IMR-90 (cell line): ENCODE measurements around the gene WWC1. TPM values are rescaled to one million over a fixed set of nuclear protein-coding genes. Genes with fewer than 3 reads are reported as not detected.

Experiments
- ATAC-seq: fragments of 200-7000 bp; cut with Tn5 transposase; 2 replicates; pipeline ENCODE4 v1.9.1; 2020; ENCODE audit warnings: low read depth, mild to moderate bottlenecking, moderate library complexity
- BruUV-seq: library from RNA; stranded (reverse); fragments of 400-500 nt; replicated peaks from 2 replicates; lab custom pipeline; 2021; lab: Mats Ljungman, UMichigan
- CTCF ChIA-PET: fragments of 300-600 bp; formaldehyde crosslinking; extraction: SDS; loops from one replicate; lab custom pipeline; 2021; ENCODE audit warnings: antibody characterized with exemption; lab: Yijun Ruan, JAX
- POLR2A ChIA-PET: fragments of 300-600 bp; sonication (Branson Sonifier 250); formaldehyde crosslinking; loops from one replicate; lab custom pipeline; 2022; ENCODE audit warnings: antibody characterized with exemption; ENCODE audit not compliant: unreplicated experiment; lab: Charles Lee
- DNase-seq: peaks from one replicate; pipeline ENCODE4 v3.0.0; 2013
- H2AFZ ChIP-seq: replicated peaks from 2 replicates; pipeline ENCODE3; 2013; ENCODE audit warnings: low read length, mild to moderate bottlenecking; ENCODE audit not compliant: poor library complexity
- H2AK5ac ChIP-seq: 2 replicates; pipeline ENCODE4 v1.6.1; 2013; ENCODE audit warnings: low read depth, low read length, inconsistent platforms
- H2AK9ac ChIP-seq: replicated peaks from 2 replicates; pipeline ENCODE3; 2013; ENCODE audit warnings: mild to moderate bottlenecking, low read depth, low read length, moderate library complexity; ENCODE audit not compliant: poor library complexity
- H2BK120ac ChIP-seq: 2 replicates; pipeline ENCODE4 v1.6.1; 2013; ENCODE audit warnings: low read depth, low read length, inconsistent platforms
- H2BK15ac ChIP-seq: 3 replicates; pipeline ENCODE4 v1.6.1; 2013; ENCODE audit warnings: low read depth, low read length, inconsistent platforms
- H2BK20ac ChIP-seq: 2 replicates; pipeline ENCODE4 v1.6.1; 2013; ENCODE audit warnings: low read depth, mild to moderate bottlenecking, inconsistent platforms, low read length, moderate library complexity
- H2BK5ac ChIP-seq: 2 replicates; pipeline ENCODE4 v1.6.1; 2013; ENCODE audit warnings: mild to moderate bottlenecking, low read depth, low read length, inconsistent platforms; ENCODE audit not compliant: poor library complexity, severe bottlenecking
- H3K14ac ChIP-seq: replicated peaks from 2 replicates; pipeline ENCODE4 v1.6.1; 2013; ENCODE audit warnings: low read depth, low read length, inconsistent platforms
- H3K18ac ChIP-seq: 2 replicates; pipeline ENCODE4 v1.6.1; 2013; ENCODE audit warnings: low read depth, low read length, control low read depth
- H3K23ac ChIP-seq: 2 replicates; pipeline ENCODE4 v1.6.1; 2013; ENCODE audit warnings: low read depth, low read length, inconsistent platforms
- H3K27ac ChIP-seq: 2 replicates; pipeline ENCODE4 v1.5.1; 2013; ENCODE audit warnings: mild to moderate bottlenecking, control low read depth, low read length; ENCODE audit not compliant: insufficient read depth
- H3K27me3 ChIP-seq: 2 replicates; pipeline ENCODE4 v1.6.1; 2013; ENCODE audit warnings: low read length; ENCODE audit not compliant: control insufficient read depth, insufficient read depth
- H3K36me3 ChIP-seq: 2 replicates; pipeline ENCODE4 v1.6.1; 2013; ENCODE audit warnings: low read length, mixed read lengths; ENCODE audit not compliant: control insufficient read depth, insufficient read depth
- H3K4ac ChIP-seq: 2 replicates; pipeline ENCODE4 v1.6.1; 2013; ENCODE audit warnings: low read depth, low read length, inconsistent platforms
- H3K4me1 ChIP-seq: 2 replicates; pipeline ENCODE4 v1.6.1; 2013; ENCODE audit warnings: low read length, mixed read lengths; ENCODE audit not compliant: control insufficient read depth, insufficient read depth
- H3K4me2 ChIP-seq: 2 replicates; pipeline ENCODE4 v1.6.1; 2013; ENCODE audit warnings: low read depth, mild to moderate bottlenecking, control low read depth, low read length, moderate library complexity
- H3K4me3 ChIP-seq: 2 replicates; pipeline ENCODE4 v1.5.1; 2013; ENCODE audit warnings: low read depth, mild to moderate bottlenecking, control low read depth, low read length, moderate library complexity; ENCODE audit not compliant: insufficient read depth
- H3K56ac ChIP-seq: 2 replicates; pipeline ENCODE4 v1.6.1; 2013; ENCODE audit warnings: low read length, inconsistent platforms; ENCODE audit not compliant: insufficient read depth; ENCODE audit errors: extremely low read depth
- H3K79me1 ChIP-seq, 2 experiments: 2 replicates each; pipeline ENCODE4 v1.6.1; 2013; ENCODE audit warnings: low read length in 2 of 2, inconsistent platforms in 1 of 2, low read depth in 1 of 2
- H3K9ac ChIP-seq: 2 replicates; pipeline ENCODE4 v1.6.1; 2013; ENCODE audit warnings: low read depth, low read length, control low read depth
- H3K9me1 ChIP-seq: 2 replicates; pipeline ENCODE4 v1.6.1; 2013; ENCODE audit warnings: low read length, inconsistent platforms; ENCODE audit not compliant: insufficient read depth
- H3K9me3 ChIP-seq: 2 replicates; pipeline ENCODE4 v1.6.1; 2013; ENCODE audit warnings: low read length; ENCODE audit not compliant: control insufficient read depth, insufficient read depth
- H4K20me1 ChIP-seq: 2 replicates; pipeline ENCODE4 v1.6.1; 2013; ENCODE audit warnings: low read length, inconsistent platforms; ENCODE audit not compliant: insufficient read depth
- H4K5ac ChIP-seq: 2 replicates; pipeline ENCODE4 v1.6.1; 2013; ENCODE audit warnings: mild to moderate bottlenecking, low read depth, low read length, control low read depth
- H4K8ac ChIP-seq, 2 experiments: 2 replicates each; pipeline ENCODE4 v1.6.1; 2013; ENCODE audit warnings: low read depth in 2 of 2, low read length in 2 of 2, control low read depth in 1 of 2, inconsistent platforms in 1 of 2
- H4K91ac ChIP-seq: 2 replicates; pipeline ENCODE4 v1.6.1; 2013; ENCODE audit warnings: low read depth, low read length, inconsistent platforms; ENCODE audit not compliant: insufficient read depth
- MAFK ChIP-seq: IDR thresholded peaks from 2 replicates; pipeline ENCODE4 v1.6.1; 2012; ENCODE audit warnings: low read depth, low read length, improper control_type of control experiment
- SMC3 ChIP-seq: fragments of 150-350 bp; IDR thresholded peaks from 2 replicates; pipeline ENCODE4 v1.6.1; 2016; ENCODE audit warnings: low read depth, mild to moderate bottlenecking, antibody characterized with exemption, low read length, moderate library complexity
- WGBS, 2 experiments: methylation state at CpG; one replicate each; pipeline versions ENCODE4 v1.1.5 to v1.1.7; 2013; ENCODE audit warnings: missing lambda C conversion rate in 2 of 2; ENCODE audit not compliant: insufficient read length in 1 of 2; ENCODE audit errors: extremely low coverage in 2 of 2; 5-methylcytosine and 5-hydroxymethylcytosine counted together
- dilution Hi-C: fragments of 300-500 bp; cut with HindIII; formaldehyde crosslinking; loops from one replicate; pipeline ENCODE4 v1.14.3; 2018; ENCODE audit warnings: low sequenced_read_pairs; ENCODE audit not compliant: unreplicated experiment
- in situ Hi-C: fragments of 300-500 bp; cut with MboI; formaldehyde crosslinking; loops from 3 replicates; pipeline ENCODE4 v1.14.3; 2019; ENCODE audit warnings: low sequenced_read_pairs, inconsistent platforms, mixed read lengths
- intact Hi-C: fragments of 100-400 bp; cut with micrococcal nuclease; formaldehyde crosslinking; loops from 2 replicates; pipeline ENCODE4 v1.10.0; 2022
- polyA plus RNA-seq, 3 experiments: library from polyadenylated mRNA; depleted of rRNA; stranded (reverse); fragments of >200 nt; gene quantifications; 2 replicates each; pipeline ENCODE4 v1.2.3, GENCODE V29; 2012; ENCODE audit warnings: low replicate concordance in 1 of 3
- total RNA-seq: library from RNA; depleted of rRNA; stranded (reverse); fragments of >200 nt; gene quantifications from 2 replicates; pipeline ENCODE4 v1.2.3, GENCODE V29; 2012

WWC1 gene
- total and polyA plus RNA-seq, 2 of the 4 experiments (the other 2 are of a cell fraction) = 9.1 to 10.3 TPM

DNA sequence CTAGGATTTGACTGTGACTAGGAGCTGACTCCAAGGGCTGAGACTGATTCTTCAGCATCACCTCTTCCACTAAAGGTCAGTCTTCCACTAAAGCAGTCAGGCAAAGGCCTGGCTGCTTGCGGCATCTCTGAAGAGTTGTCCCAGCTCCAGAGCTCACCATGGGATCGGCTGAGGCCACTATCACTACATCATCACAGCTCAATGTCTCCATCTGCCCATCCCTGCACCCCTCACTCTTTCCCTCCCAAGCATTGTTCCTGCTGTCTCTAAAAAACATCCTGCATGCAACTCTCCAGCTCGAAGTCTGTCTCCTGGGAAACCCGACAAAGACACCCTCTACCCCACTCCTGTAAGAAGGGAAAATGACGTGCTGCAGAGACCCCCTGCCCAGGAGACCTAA lies 15.5 kb upstream of the WWC1 start:
- CTCF ChIA-PET = no interaction called here
- in situ Hi-C loops = loop anchor here (25.0 kb wide), 1 partner anchor 161 kb away; no protein-coding TSS in a partner anchor

More for the DNA sequence above, 15.5 kb upstream of the WWC1 start:
- no peak overlapping the region for H2BK5ac ChIP-seq
- no peaks in the 10 kb centered on the region for H3K79me1 ChIP-seq
- H3K27ac ChIP-seq = no peak overlapping the region
- no peak overlapping the region for H2AK9ac ChIP-seq
- no peak overlapping the region for H3K56ac ChIP-seq
- 59% methylated on average over 2 of the region's 5 CpGs; no CpG with 5 or more reads in 1 of the 2 experiments for WGBS, 2 experiments
- no peak overlapping the region for H2AFZ ChIP-seq
- H3K9me3 ChIP-seq = no peaks in the 10 kb centered on the region
- no peak overlapping the region for H3K9ac ChIP-seq
- no peak overlapping the region for H3K4me2 ChIP-seq
- H3K27me3 ChIP-seq = peaks cover 9% of the 10 kb centered on the region; the same call in 1 of the 2 replicates
- no peak overlapping the region for H3K23ac ChIP-seq
- no peak overlapping the region for H2AK5ac ChIP-seq
- POLR2A ChIA-PET = no interaction called here
- H4K20me1 ChIP-seq = no peaks in the 10 kb centered on the region
- DNase-seq (no peak), ATAC-seq (no peak)
- no TSS peak for BruUV-seq
- no peak overlapping the region for H3K4me3 ChIP-seq
- no peak overlapping the region for H4K91ac ChIP-seq
- H3K9me1 ChIP-seq = no peaks in the 10 kb centered on the region
- H2BK15ac ChIP-seq = no peak overlapping the region
- H4K5ac ChIP-seq = no peak overlapping the region
- no peak overlapping the region for H2BK20ac ChIP-seq
- no peak overlapping the region for H3K4ac ChIP-seq
- no peak overlapping the region for H4K8ac ChIP-seq
- no peak for TF ChIP-seq SMC3
- no peak for TF ChIP-seq MAFK
- no peaks in the 10 kb centered on the region for H3K4me1 ChIP-seq
- dilution Hi-C loops = no loop called here
- intact Hi-C loops = no loop called here
- H2BK120ac ChIP-seq = no peak overlapping the region
- no peaks in the 10 kb centered on the region for H3K36me3 ChIP-seq
- no peak overlapping the region for H3K18ac ChIP-seq
- H3K14ac ChIP-seq = no peak overlapping the region
